Brain pericyte (primary cell): ENCODE measurements around the gene SALL4.
A peak's percentile ranks its signal among the peaks of the same experiment; 100 is the strongest.
"Not testable (repeated sequence)": the region's sequence is repeated elsewhere in the genome, so short reads cannot be mapped to it uniquely, and the experiment has no call there.

Experiments used
- DNase-seq: peaks from one replicate; pipeline ENCODE4 v3.0.0-alpha.2; 2012; ENCODE audit warnings: low read depth, low spot score

The SALL4 gene

GRCh38 chr20:51766994-51767866 lies 35.1 kb downstream of the SALL4 start:
- DNase-seq, result no peak

GRCh38 chr20:51765381-51765780 lies 36.9 kb downstream of the SALL4 start:
- DNase-seq, result not testable (repeated sequence)

DNA sequence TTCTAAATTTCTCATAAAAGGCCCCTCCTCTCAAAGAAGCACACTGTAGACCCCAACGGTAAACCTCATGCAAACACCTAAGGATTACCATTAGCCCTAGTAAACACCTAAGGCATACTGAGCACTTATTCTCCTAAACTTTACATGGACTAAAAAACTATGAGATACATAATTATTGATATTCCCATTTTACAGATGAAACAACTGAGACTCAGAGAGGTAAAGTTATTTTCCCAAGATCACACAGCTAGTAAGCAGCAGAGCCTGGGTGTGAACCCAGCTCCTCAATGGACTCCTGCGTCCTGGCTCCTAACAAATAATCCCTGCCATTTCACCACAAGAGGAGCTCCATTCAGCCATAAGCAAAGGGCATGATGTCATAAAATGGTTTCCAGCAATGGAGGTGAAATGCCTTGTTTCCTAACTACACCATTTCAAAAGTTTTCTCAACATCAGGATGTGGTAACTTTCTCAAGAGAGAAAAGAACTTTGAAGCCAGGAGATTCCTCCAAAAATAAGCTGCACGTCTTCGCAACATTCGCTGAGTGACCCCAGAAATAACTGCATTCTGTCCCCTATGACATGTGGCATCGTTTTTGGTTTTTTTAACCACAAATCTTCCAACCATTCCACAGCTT lies 38.2 kb downstream of the SALL4 start:
- no peak for DNase-seq

GRCh38 chr20:51760905-51761546 lies 41.3 kb downstream of the SALL4 start:
- DNase-seq, result no peak

DNA sequence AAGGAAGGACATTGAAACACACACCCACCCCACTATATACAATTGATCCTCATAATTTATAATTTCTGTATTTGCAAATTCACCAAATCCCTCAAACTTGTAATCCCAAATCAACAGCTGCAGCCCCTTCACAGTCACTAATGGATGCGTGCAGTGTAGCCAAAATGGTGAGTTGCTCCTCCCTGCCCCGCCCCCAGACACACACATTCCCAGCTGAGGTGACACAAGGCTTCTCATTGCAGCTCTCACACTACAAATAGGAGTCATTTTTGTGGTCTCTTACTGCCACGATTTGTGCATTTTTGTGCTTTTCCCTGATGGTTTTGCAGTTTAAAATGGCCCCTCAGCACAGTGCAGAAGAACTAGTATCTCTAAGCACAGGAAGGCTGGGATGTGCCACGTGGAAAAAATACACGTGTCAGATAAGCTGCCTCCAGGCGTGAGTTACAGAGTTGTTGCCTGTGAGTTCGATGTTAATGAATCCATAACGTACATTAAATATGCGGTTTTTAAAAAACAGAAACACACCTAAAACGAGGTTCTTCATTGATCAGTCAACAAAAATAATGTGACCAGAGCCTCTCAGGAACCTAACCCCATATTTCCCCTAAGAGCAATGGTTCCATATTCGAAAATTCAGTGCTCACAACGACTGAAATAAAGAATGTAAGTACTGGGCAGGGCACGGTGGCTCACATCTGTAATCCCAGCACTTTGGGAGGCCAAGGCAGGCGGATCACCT lies 42.4 kb downstream of the SALL4 start:
- no peak for DNase-seq

DNA sequence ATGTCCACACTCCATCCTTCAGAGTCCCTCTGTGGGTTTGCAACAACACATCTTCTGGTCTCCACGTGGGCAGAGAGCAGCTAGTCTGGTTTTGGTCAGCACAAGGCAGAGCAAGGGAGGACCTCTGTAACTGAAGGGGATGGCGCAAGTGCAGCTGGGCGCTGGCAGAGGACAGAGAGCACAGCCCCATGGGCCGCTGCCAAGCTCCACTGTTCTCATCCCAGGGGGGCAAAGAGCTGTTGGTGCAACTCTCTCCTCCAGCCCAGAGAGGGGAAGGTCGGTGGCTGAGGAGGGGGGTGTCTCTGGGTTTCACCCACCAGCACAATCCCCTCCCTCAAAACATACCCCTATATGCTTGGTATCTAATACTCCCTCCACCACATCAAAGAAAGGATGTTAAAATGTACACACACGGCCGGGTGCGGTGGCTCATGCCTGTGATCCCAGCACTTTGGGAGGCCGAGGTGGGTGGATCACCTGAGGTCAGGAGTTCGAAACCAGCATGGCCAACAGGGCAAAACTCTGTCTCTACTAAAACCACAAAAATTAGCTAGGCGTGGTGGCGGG lies 43.3 kb downstream of the SALL4 start:
- no peak for DNase-seq

GRCh38 chr20:51757226-51757625 lies 45.1 kb downstream of the SALL4 start:
- no peak for DNase-seq

DNA sequence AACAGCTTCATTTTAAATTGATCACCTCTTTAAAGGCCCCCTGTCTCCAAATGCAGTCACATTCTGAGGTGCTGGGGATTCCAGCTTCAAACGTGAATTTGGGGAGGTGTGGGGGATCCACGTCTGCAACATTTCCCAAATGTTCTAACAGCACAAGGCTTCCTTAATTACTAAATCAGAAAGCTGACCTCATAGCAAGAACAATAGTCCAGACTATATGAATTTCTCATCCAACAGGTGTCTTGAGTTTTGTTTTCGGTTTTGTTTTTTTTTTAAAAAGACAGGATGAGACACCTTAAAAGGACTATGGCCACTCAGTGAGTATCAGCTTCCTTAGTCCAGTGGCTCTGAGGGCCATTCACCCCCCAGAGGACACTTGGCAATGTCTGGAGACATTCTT lies 45.7 kb downstream of the SALL4 start:
- DNase-seq, result no peak

DNA sequence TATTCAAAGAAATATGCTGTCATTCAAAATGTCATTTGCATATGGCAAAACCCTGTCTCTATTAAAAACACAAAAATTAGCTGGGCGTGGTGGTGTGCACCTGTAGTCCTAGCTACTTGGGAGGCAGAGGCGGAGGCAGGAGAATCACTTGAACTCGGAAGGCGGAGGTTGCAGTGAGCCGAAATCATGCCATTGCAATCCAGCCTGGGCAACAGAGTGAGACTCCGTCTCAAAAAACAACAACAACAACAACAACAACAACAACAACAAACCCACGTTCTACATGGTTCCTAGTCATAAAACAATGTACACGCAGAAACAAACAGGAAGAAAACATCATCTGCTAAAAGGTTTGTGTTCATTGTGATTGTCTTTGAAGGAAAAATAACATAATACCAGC lies 49.1 kb downstream of the SALL4 start:
- not testable (repeated sequence) for DNase-seq

DNA sequence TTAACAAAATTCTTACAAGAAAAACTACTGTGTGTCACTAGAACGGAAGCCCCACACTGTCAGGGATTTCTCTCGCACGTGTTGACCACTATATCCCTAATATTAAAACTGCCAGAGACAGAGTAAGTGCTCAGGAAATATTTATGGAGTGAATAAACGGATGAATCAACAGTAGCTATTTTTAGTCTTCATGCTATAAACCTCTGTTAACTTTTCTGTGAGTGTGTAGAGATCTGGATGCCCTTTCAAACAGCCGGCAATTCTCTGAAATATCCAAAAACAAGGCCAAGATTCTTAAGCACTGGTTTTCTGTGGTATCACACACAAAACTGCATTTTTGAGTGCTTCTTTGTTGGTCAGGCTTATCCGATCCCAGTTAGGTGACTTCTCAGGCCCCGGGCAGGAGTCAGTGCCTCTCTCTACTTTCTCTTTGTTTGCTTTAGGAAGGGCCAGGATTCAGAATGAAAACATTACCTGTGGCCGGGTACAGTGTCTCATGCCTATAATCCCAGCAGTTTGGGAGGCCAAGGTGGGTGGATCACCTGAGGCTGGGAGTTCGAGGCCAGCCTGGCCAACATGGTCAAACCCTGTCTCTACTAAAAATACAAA lies 49.9 kb downstream of the SALL4 start:
- DNase-seq, result no peak

GRCh38 chr20:51750770-51751388 lies 51.4 kb downstream of the SALL4 start:
- no peak for DNase-seq

- peak; percentile 63 for DNase-seq
Measured at GRCh38 chr20:51750037-51750769, 52.1 kb downstream of the SALL4 start.

- DNase-seq, result no peak
Measured at GRCh38 chr20:51749674-51750036, 52.7 kb downstream of the SALL4 start.

- DNase-seq, result no peak
Measured at GRCh38 chr20:51747182-51747911, 55.0 kb downstream of the SALL4 start.

- DNase-seq, result no peak
Measured at GRCh38 chr20:51745804-51746203, 56.5 kb downstream of the SALL4 start.

- DNase-seq, result no peak
Measured at GRCh38 chr20:51740838-51741237, 61.5 kb downstream of the SALL4 start.

- DNase-seq, result not testable (repeated sequence)
Measured at GRCh38 chr20:51740308-51740707, 62.0 kb downstream of the SALL4 start.

- no peak for DNase-seq
Measured at GRCh38 chr20:51739722-51740249, 62.5 kb downstream of the SALL4 start.

DNA sequence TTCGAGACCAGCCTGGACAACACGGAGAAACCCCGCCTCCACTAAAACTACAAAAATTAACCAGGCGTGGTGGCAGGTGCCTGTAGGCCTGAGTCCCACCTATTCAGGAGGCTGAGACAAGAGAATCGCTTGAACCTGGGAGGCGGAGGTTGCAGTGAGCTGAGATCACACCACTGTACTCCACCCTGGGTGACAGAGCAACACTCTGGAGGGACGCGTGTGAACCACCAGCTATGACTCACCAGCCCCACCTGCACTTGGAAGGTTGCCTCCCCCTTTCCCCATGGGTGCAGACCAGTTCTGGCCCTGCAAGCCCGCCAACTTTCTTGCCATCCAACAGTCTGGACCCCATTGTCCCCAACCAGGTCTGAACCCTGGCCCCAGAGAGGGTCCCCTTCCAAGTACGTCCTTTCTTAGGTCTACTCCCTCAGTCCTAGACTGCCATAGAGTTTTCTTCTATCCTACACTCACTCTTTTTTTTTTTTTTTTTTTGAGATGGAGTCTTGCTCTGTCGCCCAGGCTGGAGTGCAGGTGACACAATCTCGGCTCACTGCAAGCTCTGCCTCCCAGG lies 63.4 kb downstream of the SALL4 start:
- no peak for DNase-seq
